Esophagus muscularis mucosa (tissue), 4 donors: Measurements from ENCODE around the gene TSPYL4. TPM values are rescaled to one million over a fixed set of nuclear protein-coding genes. Genes with fewer than 3 reads are reported as not detected.

Experiments
- DNase-seq: peaks from one replicate; pipeline ENCODE4 v3.0.0-alpha.2; 2017; ENCODE audit errors: extremely low spot score
- H3K27ac ChIP-seq, 4 donors: fragments of 200-600 bp; sonication (generic); replicated peaks in 1 of 4; 1 replicate in 3 of 4; 2 replicates in 1 of 4; pipeline ENCODE4 v1.5.1; 2016 to 2019; ENCODE audit warnings: mild to moderate bottlenecking in 1 of 4
- H3K27me3 ChIP-seq, 4 donors: fragments of 200-600 bp; sonication (generic); one replicate each; pipeline versions ENCODE4 v1.5.1 to v1.6.0; 2016 to 2019
- H3K36me3 ChIP-seq, 4 donors: fragments of 200-600 bp; sonication (generic); one replicate each; pipeline ENCODE4 v1.5.1; 2016 to 2019
- H3K4me1 ChIP-seq, 4 donors: fragments of 200-600 bp; sonication (generic); one replicate each; pipeline ENCODE4 v1.5.1; 2016 to 2019
- H3K4me3 ChIP-seq, 4 donors: fragments of 200-600 bp; sonication (generic); 1 replicate in 2 of 4; 2 replicates in 2 of 4; pipeline ENCODE4 v1.5.1; 2016 to 2019; ENCODE audit warnings: mild to moderate bottlenecking in 4 of 4, moderate library complexity in 1 of 4
- H3K9me3 ChIP-seq, 4 donors: fragments of 200-600 bp; sonication (generic); 1 replicate in 3 of 4; 2 replicates in 1 of 4; pipeline ENCODE4 v1.5.1; 2016 to 2019
- CTCF ChIP-seq, 3 experiments: fragments of 200-600 bp in 2 of 3; fragments of 450-650 bp in 1 of 3; sonication (generic) in 2 of 3; IDR thresholded peaks; one replicate each; pipeline ENCODE4 v1.5.1; 2017 to 2019; ENCODE audit warnings: antibody characterized with exemption in 3 of 3, mild to moderate bottlenecking in 2 of 3, moderate library complexity in 1 of 3
- EP300 ChIP-seq: sonication (generic); formaldehyde crosslinking; IDR thresholded peaks from one replicate; pipeline ENCODE4 v1.6.1; 2017; ENCODE audit warnings: antibody characterized with exemption
- POLR2A ChIP-seq: fragments of 450-650 bp; IDR thresholded peaks from one replicate; pipeline ENCODE4 v1.6.1; 2017; ENCODE audit warnings: antibody characterized with exemption, moderate library complexity, mild to moderate bottlenecking, low read depth
- POLR2AphosphoS5 ChIP-seq, 2 donors: sonication (generic); formaldehyde crosslinking; IDR thresholded peaks; one replicate each; pipeline ENCODE4 v1.6.1; 2017; ENCODE audit warnings: antibody characterized with exemption in 2 of 2
- WGBS: methylation state at CpG from one replicate; pipeline ENCODE4 v1.1.5; 2018; 5-methylcytosine and 5-hydroxymethylcytosine counted together
- intact Hi-C: fragments of 100-400 bp; cut with DNase I; formaldehyde crosslinking; loops from one replicate; pipeline ENCODE4 v1.15.1; 2023
- total RNA-seq, 4 donors: library from RNA; depleted of rRNA; stranded (reverse); fragments of >200 nt; gene quantifications; one replicate each; pipeline versions ENCODE4 v1.1.0 to v1.2.1, GENCODE V29; 2016

Gene TSPYL4
- total RNA-seq, 4 donors from 2014 or later, result 14.4 to 22.8 (median 18.4) TPM

GRCh38 chr6:116223355-116223754 lies 30.5 kb downstream of the TSPYL4 start:
- WGBS, result 90% methylated on average over 3 of the region's 3 CpGs
- Histone ChIP-seq H3K4me1 (no peaks in the 10 kb centered on the region), H3K4me3 (no peak overlapping the region), H3K9me3 (no peaks in the 10 kb centered on the region), H3K27me3 (no peaks in the 10 kb centered on the region), H3K36me3 (peaks cover 0 to 11% (median 5%) of the 10 kb centered on the region in 4 donors), H3K27ac (no peak overlapping the region)
- no peak for DNase-seq
- TF ChIP-seq POLR2A, result no peak
- no peak for TF ChIP-seq POLR2AphosphoS5 (IDR thresholded peaks at IDR 0.05)
- TF ChIP-seq CTCF (IDR thresholded peaks at IDR 0.05), result no peak
- TF ChIP-seq EP300, result no peak
- intact Hi-C loops, result no loop called here

GRCh38 chr6:116221911-116222310 lies 32.0 kb downstream of the TSPYL4 start:
- Histone ChIP-seq H3K27me3 (no peaks in the 10 kb centered on the region), H3K4me3 (no peak overlapping the region), H3K36me3 (peaks cover 0 to 11% (median 5%) of the 10 kb centered on the region in 4 donors), H3K27ac (no peak overlapping the region), H3K4me1 (no peaks in the 10 kb centered on the region), H3K9me3 (no peaks in the 10 kb centered on the region)
- intact Hi-C loops, result no loop called here
- no peak for DNase-seq
- TF ChIP-seq POLR2AphosphoS5 (IDR thresholded peaks at IDR 0.05), result no peak
- TF ChIP-seq EP300, result no peak
- TF ChIP-seq POLR2A, result no peak
- TF ChIP-seq CTCF (IDR thresholded peaks at IDR 0.05), result no peak
- 90% methylated on average over 2 of the region's 2 CpGs for WGBS

GRCh38 chr6:116221067-116221466 lies 32.8 kb downstream of the TSPYL4 start:
- Histone ChIP-seq H3K4me1 (no peaks in the 10 kb centered on the region), H3K4me3 (no peak overlapping the region), H3K27ac (no peak overlapping the region), H3K27me3 (no peaks in the 10 kb centered on the region), H3K36me3 (peaks cover 0 to 11% (median 5%) of the 10 kb centered on the region in 4 donors), H3K9me3 (no peaks in the 10 kb centered on the region)
- intact Hi-C loops, result no loop called here
- no peak for TF ChIP-seq POLR2A
- TF ChIP-seq EP300, result no peak
- no peak for TF ChIP-seq POLR2AphosphoS5 (IDR thresholded peaks at IDR 0.05)
- TF ChIP-seq CTCF (IDR thresholded peaks at IDR 0.05), result no peak
- DNase-seq, result no peak
- 86% methylated on average over 3 of the region's 3 CpGs for WGBS

GRCh38 chr6:116218866-116219265 lies 35.0 kb downstream of the TSPYL4 start:
- H3K27ac ChIP-seq, result no peak overlapping the region
- peaks cover 0 to 11% (median 5%) of the 10 kb centered on the region in 4 donors for H3K36me3 ChIP-seq
- DNase-seq, result no peak
- H3K9me3 ChIP-seq, result no peaks in the 10 kb centered on the region
- TF ChIP-seq POLR2AphosphoS5 (IDR thresholded peaks at IDR 0.05), result no peak
- no peak for TF ChIP-seq CTCF (IDR thresholded peaks at IDR 0.05)
- no peak for TF ChIP-seq EP300
- TF ChIP-seq POLR2A, result no peak
- H3K27me3 ChIP-seq, result no peaks in the 10 kb centered on the region
- intact Hi-C loops, result no loop called here
- H3K4me3 ChIP-seq, result no peak overlapping the region
- 90% methylated on average over 5 of the region's 5 CpGs for WGBS
- H3K4me1 ChIP-seq, result no peaks in the 10 kb centered on the region

- H3K4me3 ChIP-seq, result no peak overlapping the region
- WGBS, result 44% methylated on average over 3 of the region's 3 CpGs
- no peaks in the 10 kb centered on the region for H3K4me1 ChIP-seq
- peaks cover 0 to 7% (median 2%) of the 10 kb centered on the region in 4 donors for H3K36me3 ChIP-seq
- no peak for DNase-seq
- peak in 2 of 3 experiments; percentile 43 to 56 for TF ChIP-seq CTCF (IDR thresholded peaks at IDR 0.05)
- TF ChIP-seq POLR2A, result no peak
- TF ChIP-seq POLR2AphosphoS5 (IDR thresholded peaks at IDR 0.05), result no peak
- no peak for TF ChIP-seq EP300
- H3K27me3 ChIP-seq, result no peaks in the 10 kb centered on the region
- no peaks in the 10 kb centered on the region for H3K9me3 ChIP-seq
- intact Hi-C loops, result no loop called here
- H3K27ac ChIP-seq, result no peak overlapping the region
Measured at GRCh38 chr6:116218172-116218633, 35.7 kb downstream of the TSPYL4 start.
